Measurements from ENCODE around the gene TFDP2. TPM values are rescaled to one million over a fixed set of nuclear protein-coding genes. Genes with fewer than 3 reads are reported as not detected.

Gene TFDP2
- total RNA-seq, 1 experiment from 2014 or later: 48.2 TPM

GRCh38 chr3:141901914-141902313, 247.4 kb downstream of the TFDP2 start (continued):
- TF ChIP-seq SMAD3 (CRISPR knock-in tag; IDR thresholded peaks at IDR 0.05; ENCODE audit: borderline replicate concordance): no peak
- TF ChIP-seq, protein P1, sequence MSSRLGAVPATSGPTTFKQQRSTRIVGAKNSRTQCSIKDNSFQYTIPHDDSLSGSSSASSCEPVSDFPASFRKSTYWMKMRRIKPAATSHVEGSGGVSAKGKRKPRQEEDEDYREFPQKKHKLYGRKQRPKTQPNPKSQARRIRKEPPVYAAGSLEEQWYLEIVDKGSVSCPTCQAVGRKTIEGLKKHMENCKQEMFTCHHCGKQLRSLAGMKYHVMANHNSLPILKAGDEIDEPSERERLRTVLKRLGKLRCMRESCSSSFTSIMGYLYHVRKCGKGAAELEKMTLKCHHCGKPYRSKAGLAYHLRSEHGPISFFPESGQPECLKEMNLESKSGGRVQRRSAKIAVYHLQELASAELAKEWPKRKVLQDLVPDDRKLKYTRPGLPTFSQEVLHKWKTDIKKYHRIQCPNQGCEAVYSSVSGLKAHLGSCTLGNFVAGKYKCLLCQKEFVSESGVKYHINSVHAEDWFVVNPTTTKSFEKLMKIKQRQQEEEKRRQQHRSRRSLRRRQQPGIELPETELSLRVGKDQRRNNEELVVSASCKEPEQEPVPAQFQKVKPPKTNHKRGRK (CRISPR knock-in tag; IDR thresholded peaks at IDR 0.05; ENCODE audit: borderline replicate concordance): no peak
- TF ChIP-seq, protein P2, sequence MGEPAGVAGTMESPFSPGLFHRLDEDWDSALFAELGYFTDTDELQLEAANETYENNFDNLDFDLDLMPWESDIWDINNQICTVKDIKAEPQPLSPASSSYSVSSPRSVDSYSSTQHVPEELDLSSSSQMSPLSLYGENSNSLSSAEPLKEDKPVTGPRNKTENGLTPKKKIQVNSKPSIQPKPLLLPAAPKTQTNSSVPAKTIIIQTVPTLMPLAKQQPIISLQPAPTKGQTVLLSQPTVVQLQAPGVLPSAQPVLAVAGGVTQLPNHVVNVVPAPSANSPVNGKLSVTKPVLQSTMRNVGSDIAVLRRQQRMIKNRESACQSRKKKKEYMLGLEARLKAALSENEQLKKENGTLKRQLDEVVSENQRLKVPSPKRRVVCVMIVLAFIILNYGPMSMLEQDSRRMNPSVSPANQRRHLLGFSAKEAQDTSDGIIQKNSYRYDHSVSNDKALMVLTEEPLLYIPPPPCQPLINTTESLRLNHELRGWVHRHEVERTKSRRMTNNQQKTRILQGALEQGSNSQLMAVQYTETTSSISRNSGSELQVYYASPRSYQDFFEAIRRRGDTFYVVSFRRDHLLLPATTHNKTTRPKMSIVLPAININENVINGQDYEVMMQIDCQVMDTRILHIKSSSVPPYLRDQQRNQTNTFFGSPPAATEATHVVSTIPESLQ (CRISPR knock-in tag; IDR thresholded peaks at IDR 0.05): no peak

- Mint-ChIP-seq H3K4me3 (no peak overlapping the region), H3K9me3 (peaks cover 39% of the 10 kb centered on the region), H3K36me3 (peaks cover 66% of the 10 kb centered on the region), H3K27ac (no peak overlapping the region), H3K4me1 (peaks cover 6% of the 10 kb centered on the region), H3K27me3 (ENCODE audit: low read depth) (peaks cover 3% of the 10 kb centered on the region; the same call in 1 of the 2 replicates)
- TF ChIP-seq NR1H2 (CRISPR knock-in tag; IDR thresholded peaks at IDR 0.05) (no peak), KAT7 (CRISPR knock-in tag; IDR thresholded peaks at IDR 0.05; ENCODE audit: borderline replicate concordance) (no peak), ARID4B (CRISPR knock-in tag; IDR thresholded peaks at IDR 0.05; ENCODE audit: borderline replicate concordance) (no peak), IRF2 (CRISPR knock-in tag; IDR thresholded peaks at IDR 0.05; ENCODE audit: borderline replicate concordance, low read depth) (no peak)
- ChIA-PET CTCF (interaction anchor here (0.6 to 1.0 kb wide), 3 partner anchors 25 to 255 kb away, joined by 3 read pairs; no protein-coding TSS in a partner anchor), POLR2A (no interaction called here)
- ATAC-seq (no peak), DNase-seq (ENCODE audit: low spot score) (no peak)
Measured at GRCh38 chr3:141900343-141900742, 249.0 kb downstream of the TFDP2 start.

- POLR2A ChIA-PET: no interaction called here
- no peak overlapping the region for H3K4me3 Mint-ChIP-seq
- H3K27ac Mint-ChIP-seq: no peak overlapping the region
- peaks cover 6% of the 10 kb centered on the region for H3K4me1 Mint-ChIP-seq
- no peak for DNase-seq (ENCODE audit: low spot score)
- CTCF ChIA-PET: no interaction called here
- ATAC-seq: no peak
- TF ChIP-seq, protein P3, sequence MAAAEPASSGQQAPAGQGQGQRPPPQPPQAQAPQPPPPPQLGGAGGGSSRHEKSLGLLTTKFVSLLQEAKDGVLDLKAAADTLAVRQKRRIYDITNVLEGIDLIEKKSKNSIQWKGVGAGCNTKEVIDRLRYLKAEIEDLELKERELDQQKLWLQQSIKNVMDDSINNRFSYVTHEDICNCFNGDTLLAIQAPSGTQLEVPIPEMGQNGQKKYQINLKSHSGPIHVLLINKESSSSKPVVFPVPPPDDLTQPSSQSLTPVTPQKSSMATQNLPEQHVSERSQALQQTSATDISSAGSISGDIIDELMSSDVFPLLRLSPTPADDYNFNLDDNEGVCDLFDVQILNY (CRISPR knock-in tag; IDR thresholded peaks at IDR 0.05): no peak
- TF ChIP-seq, protein P4, sequence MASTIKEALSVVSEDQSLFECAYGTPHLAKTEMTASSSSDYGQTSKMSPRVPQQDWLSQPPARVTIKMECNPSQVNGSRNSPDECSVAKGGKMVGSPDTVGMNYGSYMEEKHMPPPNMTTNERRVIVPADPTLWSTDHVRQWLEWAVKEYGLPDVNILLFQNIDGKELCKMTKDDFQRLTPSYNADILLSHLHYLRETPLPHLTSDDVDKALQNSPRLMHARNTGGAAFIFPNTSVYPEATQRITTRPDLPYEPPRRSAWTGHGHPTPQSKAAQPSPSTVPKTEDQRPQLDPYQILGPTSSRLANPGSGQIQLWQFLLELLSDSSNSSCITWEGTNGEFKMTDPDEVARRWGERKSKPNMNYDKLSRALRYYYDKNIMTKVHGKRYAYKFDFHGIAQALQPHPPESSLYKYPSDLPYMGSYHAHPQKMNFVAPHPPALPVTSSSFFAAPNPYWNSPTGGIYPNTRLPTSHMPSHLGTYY (CRISPR knock-in tag; IDR thresholded peaks at IDR 0.05): no peak
- TF ChIP-seq ZNF263 (CRISPR knock-in tag; IDR thresholded peaks at IDR 0.05; ENCODE audit: low read depth) (no peak), GABPB1 (CRISPR knock-in tag; IDR thresholded peaks at IDR 0.05) (no peak), ATF3 (CRISPR knock-in tag; conservative IDR thresholded peaks at IDR 0.05) (no peak)
- TF ChIP-seq, protein P5, sequence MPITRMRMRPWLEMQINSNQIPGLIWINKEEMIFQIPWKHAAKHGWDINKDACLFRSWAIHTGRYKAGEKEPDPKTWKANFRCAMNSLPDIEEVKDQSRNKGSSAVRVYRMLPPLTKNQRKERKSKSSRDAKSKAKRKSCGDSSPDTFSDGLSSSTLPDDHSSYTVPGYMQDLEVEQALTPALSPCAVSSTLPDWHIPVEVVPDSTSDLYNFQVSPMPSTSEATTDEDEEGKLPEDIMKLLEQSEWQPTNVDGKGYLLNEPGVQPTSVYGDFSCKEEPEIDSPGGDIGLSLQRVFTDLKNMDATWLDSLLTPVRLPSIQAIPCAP (CRISPR knock-in tag; IDR thresholded peaks at IDR 0.05): no peak
- TF ChIP-seq, protein P6, sequence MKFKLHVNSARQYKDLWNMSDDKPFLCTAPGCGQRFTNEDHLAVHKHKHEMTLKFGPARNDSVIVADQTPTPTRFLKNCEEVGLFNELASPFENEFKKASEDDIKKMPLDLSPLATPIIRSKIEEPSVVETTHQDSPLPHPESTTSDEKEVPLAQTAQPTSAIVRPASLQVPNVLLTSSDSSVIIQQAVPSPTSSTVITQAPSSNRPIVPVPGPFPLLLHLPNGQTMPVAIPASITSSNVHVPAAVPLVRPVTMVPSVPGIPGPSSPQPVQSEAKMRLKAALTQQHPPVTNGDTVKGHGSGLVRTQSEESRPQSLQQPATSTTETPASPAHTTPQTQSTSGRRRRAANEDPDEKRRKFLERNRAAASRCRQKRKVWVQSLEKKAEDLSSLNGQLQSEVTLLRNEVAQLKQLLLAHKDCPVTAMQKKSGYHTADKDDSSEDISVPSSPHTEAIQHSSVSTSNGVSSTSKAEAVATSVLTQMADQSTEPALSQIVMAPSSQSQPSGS (CRISPR knock-in tag; IDR thresholded peaks at IDR 0.05; ENCODE audit: borderline replicate concordance, low read depth): no peak
- H3K9me3 Mint-ChIP-seq: peaks cover 39% of the 10 kb centered on the region
- H3K27me3 Mint-ChIP-seq (ENCODE audit: low read depth): peaks cover 3% of the 10 kb centered on the region; the same call in 1 of the 2 replicates
- peaks cover 69% of the 10 kb centered on the region for H3K36me3 Mint-ChIP-seq
Measured at GRCh38 chr3:141898908-141899307, 250.4 kb downstream of the TFDP2 start.

Data from WTC11 (cell line).